Measurements from ENCODE around the gene GH1.

- TF ChIP-seq, protein P1, sequence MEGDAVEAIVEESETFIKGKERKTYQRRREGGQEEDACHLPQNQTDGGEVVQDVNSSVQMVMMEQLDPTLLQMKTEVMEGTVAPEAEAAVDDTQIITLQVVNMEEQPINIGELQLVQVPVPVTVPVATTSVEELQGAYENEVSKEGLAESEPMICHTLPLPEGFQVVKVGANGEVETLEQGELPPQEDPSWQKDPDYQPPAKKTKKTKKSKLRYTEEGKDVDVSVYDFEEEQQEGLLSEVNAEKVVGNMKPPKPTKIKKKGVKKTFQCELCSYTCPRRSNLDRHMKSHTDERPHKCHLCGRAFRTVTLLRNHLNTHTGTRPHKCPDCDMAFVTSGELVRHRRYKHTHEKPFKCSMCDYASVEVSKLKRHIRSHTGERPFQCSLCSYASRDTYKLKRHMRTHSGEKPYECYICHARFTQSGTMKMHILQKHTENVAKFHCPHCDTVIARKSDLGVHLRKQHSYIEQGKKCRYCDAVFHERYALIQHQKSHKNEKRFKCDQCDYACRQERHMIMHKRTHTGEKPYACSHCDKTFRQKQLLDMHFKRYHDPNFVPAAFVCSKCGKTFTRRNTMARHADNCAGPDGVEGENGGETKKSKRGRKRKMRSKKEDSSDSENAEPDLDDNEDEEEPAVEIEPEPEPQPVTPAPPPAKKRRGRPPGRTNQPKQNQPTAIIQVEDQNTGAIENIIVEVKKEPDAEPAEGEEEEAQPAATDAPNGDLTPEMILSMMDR (IDR thresholded peaks at IDR 0.05; ENCODE audit: borderline replicate concordance, extremely low read depth, low read length, poor library complexity, severe bottlenecking), result peak; percentile 72
- TF ChIP-seq EZH2 (IDR thresholded peaks at IDR 0.05; ENCODE audit: borderline replicate concordance, low read depth, low read length, severe bottlenecking), result no peak
These were observed 7.0 kb downstream of the GH1 start for GRCh38 chr17:63911657-63912100.
